OCI-LY1 (cell line): ENCODE data around the gene SIN3A.

Source experiments
- H2AFZ ChIP-seq: fragments of 200-600 bp; sonication (generic), shearing (Covaris generic); 2 replicates; pipeline ENCODE4 v1.6.0; 2014; ENCODE audit warnings: antibody characterized with exemption, mild to moderate bottlenecking, low read length
- H3F3A ChIP-seq: fragments of 200-600 bp; sonication (generic), shearing (Covaris generic); 2 replicates; pipeline ENCODE4 v1.6.0; 2014; ENCODE audit warnings: mild to moderate bottlenecking, antibody characterized with exemption, low read length, moderate library complexity; ENCODE audit not compliant: insufficient read depth
- H3K27ac ChIP-seq: fragments of 200-600 bp; sonication (generic); 2 replicates; pipeline ENCODE4 v1.5.1; 2014; ENCODE audit warnings: low read length, mixed run types, mild to moderate bottlenecking, low read depth; ENCODE audit not compliant: poor library complexity, severe bottlenecking
- H3K27me3 ChIP-seq: fragments of 200-600 bp; sonication (generic); 2 replicates; pipeline ENCODE4 v1.6.0; 2014; ENCODE audit warnings: antibody characterized with exemption, mild to moderate bottlenecking, low read length, moderate library complexity; ENCODE audit not compliant: insufficient read depth
- H3K36me3 ChIP-seq: fragments of 200-600 bp; sonication (generic); 2 replicates; pipeline ENCODE4 v1.6.1; 2014; ENCODE audit warnings: mild to moderate bottlenecking, antibody characterized with exemption, low read length, moderate library complexity, mixed read lengths; ENCODE audit not compliant: insufficient read depth
- H3K4me1 ChIP-seq: fragments of 200-600 bp; sonication (generic); 2 replicates; pipeline ENCODE4 v1.5.1; 2014; ENCODE audit warnings: mild to moderate bottlenecking, low read length, moderate library complexity; ENCODE audit not compliant: insufficient read depth, severe bottlenecking
- H3K4me2 ChIP-seq: fragments of 200-600 bp; sonication (generic), shearing (Covaris generic); 2 replicates; pipeline ENCODE4 v1.6.1; 2014; ENCODE audit warnings: low read length
- H3K4me3 ChIP-seq: fragments of 200-600 bp; sonication (generic); 2 replicates; pipeline ENCODE4 v1.5.1; 2014; ENCODE audit warnings: low read length, low read depth, mild to moderate bottlenecking, mixed read lengths; ENCODE audit not compliant: poor library complexity, severe bottlenecking
- H3K79me2 ChIP-seq: fragments of 200-600 bp; shearing (Covaris generic); 2 replicates; pipeline ENCODE4 v1.6.1; 2016; ENCODE audit warnings: mixed run types, low read length, mixed read lengths; ENCODE audit not compliant: insufficient read depth
- H3K9ac ChIP-seq: fragments of 200-600 bp; sonication (generic), shearing (Covaris generic); 2 replicates; pipeline ENCODE4 v1.6.1; 2014; ENCODE audit warnings: mild to moderate bottlenecking, low read length, mixed read lengths
- H3K9me2 ChIP-seq: fragments of 200-600 bp; sonication (generic), shearing (Covaris generic); 2 replicates; pipeline ENCODE4 v1.6.1; 2014; ENCODE audit warnings: low read depth, mild to moderate bottlenecking, low read length, mixed read lengths
- H3K9me3 ChIP-seq: fragments of 200-600 bp; shearing (Covaris generic); 2 replicates; pipeline ENCODE4 v1.6.1; 2014; ENCODE audit warnings: low read length, mixed read lengths
- H4K20me1 ChIP-seq: fragments of 200-600 bp; sonication (generic), shearing (Covaris generic); 2 replicates; pipeline ENCODE4 v1.6.0; 2016; ENCODE audit warnings: mild to moderate bottlenecking, low read length; ENCODE audit not compliant: insufficient read depth
- EZH2 ChIP-seq: fragments of 200-600 bp; sonication (generic), shearing (Covaris generic); IDR thresholded peaks from 2 replicates; pipeline ENCODE4 v1.8.0; 2017; ENCODE audit warnings: borderline replicate concordance, mixed run types, mild to moderate bottlenecking, antibody characterized with exemption, low read length, moderate library complexity, mixed read lengths
- TF ChIP-seq, protein P1 (sequence below): fragments of 200-600 bp; sonication (generic), shearing (Covaris generic); IDR thresholded peaks from 2 replicates; pipeline ENCODE4 v1.5.1; 2017; ENCODE audit warnings: mild to moderate bottlenecking, antibody characterized with exemption, low read length, moderate library complexity, mixed read lengths

Gene SIN3A

DNA sequence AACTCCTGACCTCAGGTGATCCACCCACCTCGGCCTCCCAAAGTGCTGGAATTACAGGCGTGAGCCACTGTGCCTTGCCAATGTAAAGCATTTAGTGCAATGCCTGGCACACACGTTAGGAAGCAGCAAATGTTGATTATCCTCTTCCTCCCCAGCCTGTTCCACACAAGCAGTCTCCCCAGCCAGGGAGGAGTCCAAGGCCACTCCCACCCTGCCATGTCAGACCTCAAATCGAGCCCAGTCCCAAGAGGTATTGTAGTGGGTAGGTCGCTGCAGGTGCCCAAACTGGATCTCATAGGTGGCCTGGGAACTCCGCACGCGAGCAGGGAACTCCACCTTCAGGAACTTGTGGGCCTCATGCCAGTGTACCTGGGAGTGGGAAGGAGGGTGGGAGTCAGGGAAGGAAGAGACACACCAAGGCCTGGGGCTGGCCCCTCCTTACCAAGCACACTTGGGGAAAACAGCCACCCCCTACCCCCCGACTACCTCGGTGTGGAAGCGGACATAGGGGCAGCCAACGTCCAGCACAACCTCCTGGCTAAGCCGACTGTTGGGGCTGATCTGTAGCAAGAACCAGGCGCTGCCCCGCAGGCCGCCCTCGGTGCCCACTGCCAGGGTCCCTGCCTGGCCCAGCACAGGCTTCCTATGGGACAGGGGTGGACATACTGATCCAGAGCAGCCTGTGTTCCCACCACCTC lies 93.4 kb downstream of the SIN3A start:
- H2AFZ ChIP-seq = no peak overlapping the region
- H3K9me2 ChIP-seq = no peaks in the 10 kb centered on the region
- H3K27me3 ChIP-seq = no peaks in the 10 kb centered on the region
- no peaks in the 10 kb centered on the region for H3K79me2 ChIP-seq
- H3K36me3 ChIP-seq = peaks cover 28% of the 10 kb centered on the region
- H4K20me1 ChIP-seq = no peaks in the 10 kb centered on the region
- H3K27ac ChIP-seq = no peak overlapping the region
- H3K9ac ChIP-seq = no peak overlapping the region
- no peak overlapping the region for H3K4me3 ChIP-seq
- no peak overlapping the region for H3K4me2 ChIP-seq
- no peaks in the 10 kb centered on the region for H3K9me3 ChIP-seq
- H3K4me1 ChIP-seq = no peaks in the 10 kb centered on the region
- H3F3A ChIP-seq = no peaks in the 10 kb centered on the region
- TF ChIP-seq, protein P1, sequence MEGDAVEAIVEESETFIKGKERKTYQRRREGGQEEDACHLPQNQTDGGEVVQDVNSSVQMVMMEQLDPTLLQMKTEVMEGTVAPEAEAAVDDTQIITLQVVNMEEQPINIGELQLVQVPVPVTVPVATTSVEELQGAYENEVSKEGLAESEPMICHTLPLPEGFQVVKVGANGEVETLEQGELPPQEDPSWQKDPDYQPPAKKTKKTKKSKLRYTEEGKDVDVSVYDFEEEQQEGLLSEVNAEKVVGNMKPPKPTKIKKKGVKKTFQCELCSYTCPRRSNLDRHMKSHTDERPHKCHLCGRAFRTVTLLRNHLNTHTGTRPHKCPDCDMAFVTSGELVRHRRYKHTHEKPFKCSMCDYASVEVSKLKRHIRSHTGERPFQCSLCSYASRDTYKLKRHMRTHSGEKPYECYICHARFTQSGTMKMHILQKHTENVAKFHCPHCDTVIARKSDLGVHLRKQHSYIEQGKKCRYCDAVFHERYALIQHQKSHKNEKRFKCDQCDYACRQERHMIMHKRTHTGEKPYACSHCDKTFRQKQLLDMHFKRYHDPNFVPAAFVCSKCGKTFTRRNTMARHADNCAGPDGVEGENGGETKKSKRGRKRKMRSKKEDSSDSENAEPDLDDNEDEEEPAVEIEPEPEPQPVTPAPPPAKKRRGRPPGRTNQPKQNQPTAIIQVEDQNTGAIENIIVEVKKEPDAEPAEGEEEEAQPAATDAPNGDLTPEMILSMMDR = no peak
- TF ChIP-seq EZH2 = no peak

DNA sequence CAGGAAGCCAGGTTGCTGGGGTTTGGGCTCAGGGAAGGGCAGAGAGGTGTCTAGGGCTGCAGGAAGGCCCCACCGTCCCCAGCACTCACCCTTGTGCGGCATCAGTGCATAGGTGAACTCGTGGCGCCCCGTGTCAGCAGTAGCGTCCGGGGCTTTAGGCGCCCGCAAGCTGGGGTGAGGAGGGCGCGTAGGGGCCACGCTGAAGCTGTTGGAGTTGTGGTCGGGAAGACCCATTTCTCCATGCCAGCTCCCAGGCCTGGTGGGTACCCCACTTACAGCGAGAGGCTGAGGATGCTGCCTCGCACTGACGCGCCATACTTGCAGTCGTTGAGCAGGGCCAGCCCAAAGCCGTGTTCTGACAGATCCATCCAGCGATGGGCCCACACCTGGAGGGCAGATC lies 95.0 kb downstream of the SIN3A start:
- Histone ChIP-seq H2AFZ (no peak overlapping the region), H3K79me2 (no peaks in the 10 kb centered on the region), H4K20me1 (no peaks in the 10 kb centered on the region), H3K9me3 (no peaks in the 10 kb centered on the region), H3K27me3 (no peaks in the 10 kb centered on the region), H3K27ac (no peak overlapping the region), H3K4me2 (no peak overlapping the region), H3K4me3 (no peak overlapping the region), H3K4me1 (no peaks in the 10 kb centered on the region), H3F3A (no peaks in the 10 kb centered on the region), H3K36me3 (peaks cover 39% of the 10 kb centered on the region), H3K9ac (no peak overlapping the region), H3K9me2 (no peaks in the 10 kb centered on the region)
- no peak for TF ChIP-seq EZH2
- TF ChIP-seq, protein P1 = no peak

DNA sequence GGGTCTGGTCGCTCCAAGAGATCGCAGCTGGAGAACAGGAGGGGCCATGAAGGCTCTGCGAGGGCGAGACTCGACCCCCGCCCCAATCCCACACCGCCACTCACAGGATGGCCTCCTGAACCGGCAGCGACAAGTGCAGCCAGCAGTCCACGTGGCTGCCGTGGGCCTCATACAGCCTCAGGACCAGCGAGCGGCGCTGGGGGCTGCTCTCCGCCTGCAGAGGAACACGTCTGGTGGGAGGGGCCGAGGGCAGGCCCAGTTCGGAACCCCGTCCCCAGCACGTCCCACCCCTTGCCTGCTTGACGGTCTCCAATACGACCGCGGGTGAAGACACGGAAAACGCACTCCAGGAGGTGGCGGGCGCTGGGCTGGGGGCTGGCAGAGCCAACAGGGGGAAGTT lies 95.5 kb downstream of the SIN3A start:
- TF ChIP-seq, protein P1 = no peak
- TF ChIP-seq EZH2 = no peak
- no peak overlapping the region for H2AFZ ChIP-seq
- no peaks in the 10 kb centered on the region for H3K79me2 ChIP-seq
- no peak overlapping the region for H3K4me2 ChIP-seq
- H3K9ac ChIP-seq = no peak overlapping the region
- no peaks in the 10 kb centered on the region for H3F3A ChIP-seq
- H3K27me3 ChIP-seq = no peaks in the 10 kb centered on the region
- H3K4me1 ChIP-seq = no peaks in the 10 kb centered on the region
- no peaks in the 10 kb centered on the region for H3K9me2 ChIP-seq
- H4K20me1 ChIP-seq = no peaks in the 10 kb centered on the region
- H3K4me3 ChIP-seq = no peak overlapping the region
- no peak overlapping the region for H3K27ac ChIP-seq
- no peaks in the 10 kb centered on the region for H3K9me3 ChIP-seq
- peaks cover 43% of the 10 kb centered on the region for H3K36me3 ChIP-seq
